Muscle layer of colon (tissue), 2 donors: ENCODE results near the gene CTXN1.
"Not testable (repeated sequence)": the region's sequence is repeated elsewhere in the genome, so short reads cannot be mapped to it uniquely, and the experiment has no call there.

ENCODE experiments used
- H3K27ac ChIP-seq: one replicate; pipeline ENCODE4 v1.7.0; 2013; ENCODE audit warnings: low read depth, mild to moderate bottlenecking, low read length, moderate library complexity
- H3K27me3 ChIP-seq, 2 donors: one replicate each; pipeline ENCODE4 v1.7.0; 2013; ENCODE audit warnings: low read length in 2 of 2, mild to moderate bottlenecking in 2 of 2; ENCODE audit not compliant: insufficient read depth in 2 of 2, control insufficient read depth in 1 of 2
- H3K36me3 ChIP-seq: one replicate; pipeline ENCODE4 v1.7.0; 2013; ENCODE audit warnings: mild to moderate bottlenecking, low read length; ENCODE audit not compliant: insufficient read depth
- H3K4me1 ChIP-seq: one replicate; pipeline ENCODE4 v1.7.0; 2013; ENCODE audit warnings: mild to moderate bottlenecking, low read length; ENCODE audit not compliant: insufficient read depth
- H3K4me3 ChIP-seq, 2 donors: one replicate each; pipeline ENCODE4 v1.7.0; 2013; ENCODE audit warnings: low read length in 2 of 2, low read depth in 1 of 2, mild to moderate bottlenecking in 1 of 2, moderate library complexity in 1 of 2
- H3K9ac ChIP-seq: one replicate; pipeline ENCODE4 v1.7.0; 2013; ENCODE audit warnings: low read length
- H3K9me3 ChIP-seq: one replicate; pipeline ENCODE4 v1.7.0; 2013; ENCODE audit warnings: mild to moderate bottlenecking, low read length
- donor health status: abdominal sarcoma.
- donor health status: Adenocarcinoma of cecum.

The CTXN1 gene

DNA sequence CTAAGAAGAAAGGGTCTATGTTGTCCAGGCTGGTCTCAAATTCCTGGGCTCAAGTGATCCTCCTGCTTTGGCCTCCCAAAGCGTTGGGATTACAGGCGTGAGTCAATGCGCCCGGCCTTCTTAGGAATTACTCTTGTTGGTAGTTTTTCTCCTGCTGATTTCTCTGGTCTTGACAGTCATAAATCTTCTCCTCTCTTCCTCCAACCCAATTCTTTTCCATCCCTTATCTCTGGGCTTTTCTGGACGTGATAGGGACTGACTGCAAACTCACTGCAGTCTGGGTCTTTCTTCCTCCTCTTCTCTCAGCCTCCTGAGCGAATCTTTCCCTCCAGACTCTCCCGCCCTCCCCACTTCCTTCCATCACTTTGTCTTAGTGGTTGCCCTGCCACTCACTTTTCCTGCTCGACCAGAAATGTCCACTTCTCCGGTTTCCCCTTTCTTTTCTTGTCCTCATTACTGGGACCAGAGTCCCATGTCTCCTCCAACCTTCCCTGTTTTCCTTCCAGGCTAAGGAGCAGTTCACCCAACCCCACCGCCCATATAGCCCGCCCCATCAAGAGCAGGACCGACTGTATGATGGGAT, 39.4 kb upstream of the CTXN1 start:
- Histone ChIP-seq H3K9me3 (no peaks in the 10 kb centered on the region), H3K27me3 (no peaks in the 10 kb centered on the region), H3K4me1 (no peaks in the 10 kb centered on the region), H3K36me3 (peaks cover 71% of the 10 kb centered on the region), H3K4me3 (no peak overlapping the region), H3K27ac (no peak overlapping the region), H3K9ac (no peak overlapping the region)

DNA sequence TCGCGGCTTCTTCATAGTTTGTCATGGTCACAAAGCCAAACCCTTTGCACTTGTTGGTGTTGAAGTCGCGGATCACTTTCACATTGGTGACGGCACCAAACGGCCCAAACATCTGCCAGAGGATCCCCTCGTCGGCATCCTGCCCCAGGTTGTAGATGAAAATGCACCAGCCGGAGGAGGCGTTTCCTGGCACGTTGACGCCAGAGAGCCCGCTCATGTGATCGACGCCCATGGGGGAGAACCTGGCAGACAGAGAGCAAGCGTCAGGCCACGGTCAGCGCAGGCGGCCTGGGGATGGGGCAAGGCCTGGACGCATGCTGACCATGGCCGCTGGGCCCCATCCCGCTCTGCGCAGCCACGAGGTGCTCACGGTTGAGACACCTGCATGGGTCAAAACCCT, 37.6 kb upstream of the CTXN1 start:
- peaks cover 62% of the 10 kb centered on the region for H3K36me3 ChIP-seq
- H3K27ac ChIP-seq: no peak overlapping the region
- H3K9ac ChIP-seq: no peak overlapping the region

DNA sequence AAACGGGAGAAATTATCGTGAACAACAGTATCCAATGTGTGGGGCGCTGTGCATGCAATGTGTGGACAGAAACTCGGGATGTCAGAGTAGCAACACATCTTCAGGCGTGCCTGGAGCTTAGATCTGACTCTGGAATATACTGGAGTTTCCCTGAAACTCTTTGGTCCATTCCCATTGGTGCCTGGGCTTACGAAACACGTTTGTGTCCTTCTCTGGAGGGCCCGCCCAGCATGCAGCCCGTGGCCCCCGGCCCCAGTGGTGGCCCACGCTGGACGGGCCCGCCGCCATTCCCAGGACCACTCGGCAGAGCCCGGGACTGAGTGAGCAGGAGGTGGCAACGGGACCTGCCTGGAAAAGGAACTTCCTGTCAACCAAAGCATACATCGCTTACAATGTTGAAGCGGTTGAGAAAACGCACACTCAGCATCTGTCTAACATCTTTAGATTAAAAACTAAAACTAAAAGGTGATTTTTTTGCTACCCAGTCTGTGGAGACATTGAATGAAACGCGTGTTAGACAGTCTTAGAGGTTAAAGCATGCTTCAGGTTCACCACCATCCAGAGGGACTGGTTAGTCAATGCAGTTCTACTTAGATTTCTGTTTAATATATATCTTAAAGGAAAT, 36.8 kb upstream of the CTXN1 start:
- peaks cover 61% of the 10 kb centered on the region for H3K36me3 ChIP-seq
- H3K4me1 ChIP-seq: no peaks in the 10 kb centered on the region
- no peaks in the 10 kb centered on the region for H3K27me3 ChIP-seq
- no peak overlapping the region for H3K4me3 ChIP-seq
- no peak overlapping the region for H3K27ac ChIP-seq
- H3K9ac ChIP-seq: no peak overlapping the region
- no peaks in the 10 kb centered on the region for H3K9me3 ChIP-seq

More for the DNA sequence above, 37.6 kb upstream of the CTXN1 start:
- Histone ChIP-seq H3K27me3 (no peaks in the 10 kb centered on the region), H3K9me3 (no peaks in the 10 kb centered on the region), H3K4me1 (no peaks in the 10 kb centered on the region), H3K4me3 (no peak overlapping the region)

DNA sequence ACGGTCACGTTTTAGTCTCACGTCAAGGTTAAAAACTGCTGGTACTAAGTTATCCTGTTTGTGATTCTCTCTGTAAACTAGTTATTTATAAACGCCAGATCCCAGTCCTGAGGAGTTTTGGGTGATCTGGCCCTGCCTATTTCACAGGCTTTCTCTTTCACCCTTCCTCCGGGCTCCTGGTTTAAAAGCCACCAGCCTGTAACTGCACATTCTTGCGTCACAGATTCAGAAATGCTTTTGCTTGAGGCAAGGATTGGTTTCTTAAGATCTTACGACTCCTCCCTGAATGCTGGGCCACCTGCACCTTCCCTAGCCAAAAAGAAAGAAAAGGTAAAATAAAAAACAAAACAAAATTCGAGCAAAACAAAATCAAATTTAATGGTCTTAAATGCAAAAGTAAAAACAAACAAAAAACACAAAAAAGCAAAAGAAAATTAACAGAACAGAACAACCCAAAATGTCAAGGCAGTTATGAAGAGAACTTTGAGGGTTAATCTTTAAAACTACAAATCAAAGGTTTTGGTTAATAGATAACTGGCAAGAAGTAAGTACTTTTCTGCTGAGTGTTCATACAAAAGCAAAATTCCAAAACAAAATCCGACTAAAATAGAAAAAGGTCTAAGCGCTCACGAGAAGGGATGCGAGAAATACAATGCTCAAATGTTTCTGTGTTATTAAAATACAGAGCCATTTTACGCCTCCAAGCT, 36.1 kb upstream of the CTXN1 start:
- H3K9ac ChIP-seq: no peak overlapping the region
- peaks cover 55% of the 10 kb centered on the region for H3K36me3 ChIP-seq
- no peaks in the 10 kb centered on the region for H3K9me3 ChIP-seq
- H3K27me3 ChIP-seq: no peaks in the 10 kb centered on the region
- H3K4me3 ChIP-seq: no peak overlapping the region
- no peak overlapping the region for H3K27ac ChIP-seq
- H3K4me1 ChIP-seq: no peaks in the 10 kb centered on the region

DNA sequence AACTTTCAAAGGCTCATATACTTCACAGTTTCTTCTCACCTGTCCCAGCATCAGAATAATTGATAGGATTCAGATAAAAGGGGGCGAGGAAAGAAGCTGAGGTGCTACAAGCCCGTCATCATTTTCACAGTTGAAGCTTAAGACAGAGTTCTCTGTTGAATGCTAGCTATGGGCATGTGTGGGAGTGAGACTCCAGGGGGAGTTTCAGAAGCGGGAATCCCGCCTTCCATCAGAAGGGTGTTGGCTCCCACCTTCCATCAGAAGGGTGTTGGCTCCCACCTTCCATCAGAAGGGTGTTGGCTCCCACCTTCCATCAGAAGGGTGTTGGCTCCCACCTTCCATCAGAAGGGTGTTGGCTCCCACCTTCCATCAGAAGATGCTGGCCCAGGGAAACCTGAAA, 35.1 kb upstream of the CTXN1 start:
- H3K9me3 ChIP-seq, H3K27ac ChIP-seq, H3K27me3 ChIP-seq, H3K9ac ChIP-seq, H3K4me3 ChIP-seq, H3K4me1 ChIP-seq: not testable (repeated sequence)
- H3K36me3 ChIP-seq: peaks cover 45% of the 10 kb centered on the region

DNA sequence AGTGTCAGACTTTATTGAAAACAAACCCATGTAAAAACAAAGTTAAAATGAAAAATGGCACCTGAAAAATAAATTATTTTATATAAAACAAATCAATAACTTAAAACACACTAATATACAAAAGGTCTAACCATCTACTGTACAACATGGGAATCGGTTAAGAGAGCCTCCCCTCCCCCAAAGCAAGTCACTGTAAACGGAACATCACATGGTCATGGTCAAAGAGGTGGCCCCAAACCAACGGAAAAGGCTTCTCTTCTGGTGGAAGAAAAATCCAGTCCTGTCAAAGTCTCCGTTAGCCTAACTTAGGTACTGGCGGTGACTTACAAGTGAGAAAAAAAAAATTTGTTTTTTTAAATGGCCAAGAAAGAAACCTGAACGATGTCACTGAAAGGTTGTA, 33.3 kb upstream of the CTXN1 start:
- Histone ChIP-seq H3K9ac (no peak overlapping the region), H3K4me3 (no peak overlapping the region), H3K4me1 (no peaks in the 10 kb centered on the region), H3K36me3 (peaks cover 33% of the 10 kb centered on the region), H3K27ac (no peak overlapping the region), H3K27me3 (no peaks in the 10 kb centered on the region), H3K9me3 (no peaks in the 10 kb centered on the region)

DNA sequence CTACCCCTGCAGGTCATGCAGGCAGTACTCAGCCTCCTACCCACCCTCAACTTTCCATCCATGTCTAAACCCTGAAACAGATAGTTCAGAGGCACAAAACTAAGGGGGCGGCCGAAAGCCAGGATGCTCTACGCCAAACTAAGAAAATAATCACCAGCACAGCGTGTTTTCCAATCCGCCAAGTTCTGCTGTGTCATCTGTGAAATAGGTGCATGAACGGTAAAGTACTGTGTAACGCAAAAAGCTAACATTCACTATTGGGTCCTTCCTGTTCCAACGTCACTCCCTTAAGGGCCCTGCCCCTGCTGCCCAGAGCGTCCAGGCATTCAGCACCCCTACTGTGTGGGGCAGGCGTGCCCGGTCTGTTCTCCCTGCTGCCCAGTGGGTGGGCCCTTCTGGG, 29.8 kb upstream of the CTXN1 start:
- Histone ChIP-seq H3K27ac (no peak overlapping the region), H3K36me3 (peaks cover 10% of the 10 kb centered on the region), H3K4me1 (no peaks in the 10 kb centered on the region), H3K9me3 (no peaks in the 10 kb centered on the region), H3K9ac (no peak overlapping the region), H3K4me3 (no peak overlapping the region), H3K27me3 (no peaks in the 10 kb centered on the region)

DNA sequence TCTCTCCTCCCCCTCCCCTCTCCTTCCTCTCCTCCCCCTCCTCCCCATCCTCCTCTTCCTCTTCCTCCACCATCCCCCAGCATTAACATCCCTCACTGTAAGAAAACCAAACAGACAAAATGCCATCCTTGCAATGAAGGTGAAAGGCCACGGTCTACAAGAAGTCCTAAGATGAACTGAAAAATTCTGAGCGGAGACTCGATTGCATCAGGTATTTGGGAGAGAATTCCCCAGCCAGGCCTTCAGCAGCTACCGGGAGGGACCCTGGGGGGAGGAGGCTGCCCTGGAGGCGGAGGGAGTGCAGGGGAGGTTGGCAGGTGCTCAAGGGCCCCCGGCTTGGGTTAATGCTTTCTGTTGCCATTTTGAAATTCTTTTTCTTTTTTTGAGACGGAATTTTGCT, 27.6 kb upstream of the CTXN1 start:
- Histone ChIP-seq H3K4me1 (no peaks in the 10 kb centered on the region), H3K9ac (no peak overlapping the region), H3K27me3 (no peaks in the 10 kb centered on the region), H3K36me3 (peaks cover 7% of the 10 kb centered on the region), H3K4me3 (no peak overlapping the region), H3K9me3 (no peaks in the 10 kb centered on the region), H3K27ac (no peak overlapping the region)

DNA sequence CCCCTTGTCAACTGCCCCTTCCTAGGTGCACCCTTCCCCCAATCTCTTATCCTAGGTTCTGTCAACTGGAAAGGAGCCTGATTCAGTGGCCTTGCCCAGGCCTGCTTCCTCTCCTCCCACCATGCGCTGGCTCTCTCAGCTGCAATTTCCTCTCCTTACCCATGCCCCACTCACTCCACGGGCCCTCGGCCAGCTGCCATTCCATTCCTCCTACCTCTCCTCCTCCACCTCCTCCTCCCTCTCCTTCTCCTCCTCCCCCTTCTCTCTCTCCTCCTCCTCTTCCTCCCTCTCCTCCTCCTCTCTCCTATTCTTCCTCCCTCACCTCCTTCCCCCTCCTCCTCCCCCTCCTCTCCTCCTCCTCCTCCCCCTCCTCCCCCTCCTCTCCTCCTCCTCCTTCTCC, 27.1 kb upstream of the CTXN1 start:
- Histone ChIP-seq H3K27me3 (no peaks in the 10 kb centered on the region), H3K9ac (no peak overlapping the region), H3K27ac (no peak overlapping the region), H3K36me3 (peaks cover 2% of the 10 kb centered on the region), H3K4me3 (no peak overlapping the region), H3K9me3 (no peaks in the 10 kb centered on the region), H3K4me1 (no peaks in the 10 kb centered on the region)

DNA sequence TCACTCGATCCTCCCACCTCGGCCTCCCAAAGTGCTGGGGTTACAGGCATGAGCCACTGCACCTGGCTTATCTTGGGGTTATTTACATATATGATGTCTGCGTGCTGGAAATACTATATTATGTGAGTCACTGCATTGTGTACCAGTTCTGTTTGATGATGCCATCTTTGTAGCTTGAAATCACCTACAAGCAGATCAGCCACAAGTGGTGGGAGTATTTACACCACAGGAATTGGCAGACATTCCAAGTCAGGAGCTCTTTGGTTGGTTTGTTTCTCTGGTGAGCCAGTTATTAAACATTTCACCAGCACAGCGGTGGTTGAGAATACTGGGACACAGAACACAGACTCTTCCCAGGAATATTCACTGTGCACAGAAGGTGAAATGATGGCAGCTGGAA, 22.0 kb upstream of the CTXN1 start:
- H3K4me3 ChIP-seq: no peak overlapping the region
- no peak overlapping the region for H3K9ac ChIP-seq
- H3K27ac ChIP-seq: no peak overlapping the region
- no peaks in the 10 kb centered on the region for H3K9me3 ChIP-seq
- H3K27me3 ChIP-seq: no peaks in the 10 kb centered on the region
- no peaks in the 10 kb centered on the region for H3K36me3 ChIP-seq
- peaks cover 6% of the 10 kb centered on the region for H3K4me1 ChIP-seq

DNA sequence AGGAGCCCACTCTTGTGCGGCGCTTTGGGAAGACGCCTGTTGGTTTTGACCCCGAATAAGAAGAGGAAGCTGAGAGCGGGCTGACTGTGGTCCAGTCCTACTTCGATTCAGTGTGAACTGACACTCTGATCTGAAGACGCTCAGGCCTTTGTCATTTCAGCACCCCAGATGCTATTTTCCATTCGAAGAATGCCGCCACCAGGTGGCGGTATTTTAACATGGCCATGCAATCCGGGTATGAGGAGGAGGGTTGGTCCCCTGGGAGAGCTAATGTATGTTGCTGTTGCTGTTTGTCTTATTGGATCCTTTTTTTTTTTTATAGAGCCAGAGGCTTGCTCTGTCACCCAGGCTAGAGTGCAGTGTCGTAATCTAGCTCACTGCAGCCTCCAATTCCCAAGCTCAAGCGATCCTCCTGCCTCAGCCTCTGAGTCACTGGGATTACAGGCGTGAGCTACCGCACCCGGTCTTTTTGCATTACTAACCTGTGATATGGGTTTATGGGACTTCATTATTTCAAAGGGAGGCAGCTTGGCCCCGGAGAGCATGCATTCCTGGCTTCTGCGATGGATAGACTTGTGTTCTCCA, 18.3 kb upstream of the CTXN1 start:
- H3K27me3 ChIP-seq: no peaks in the 10 kb centered on the region
- no peak overlapping the region for H3K9ac ChIP-seq
- no peaks in the 10 kb centered on the region for H3K9me3 ChIP-seq
- peaks cover 21% of the 10 kb centered on the region for H3K4me1 ChIP-seq
- H3K36me3 ChIP-seq: peaks cover 24% of the 10 kb centered on the region
- H3K4me3 ChIP-seq: peak overlapping the region; percentile 58 to 98
- H3K27ac ChIP-seq: peak overlapping the region; percentile 81
